Stimulated activated naive CD8-positive, alpha-beta T cell treated with anti-CD3 and anti-CD28 coated beads, Interleukin-15, Interleukin-2, amounts not matched to agents 100 ng/mL and 50 ng/mL, for 24 hours (primary cell): ENCODE results near the gene AMELX.

Experiments
- H3K27ac Mint-ChIP-seq: one replicate; pipeline ENCODE4 v1.8.0; 2021; ENCODE audit warnings: mild to moderate bottlenecking, mixed read lengths
- H3K27me3 Mint-ChIP-seq: one replicate; pipeline ENCODE4 v1.8.0; 2021; ENCODE audit warnings: mixed read lengths
- H3K36me3 Mint-ChIP-seq: one replicate; pipeline ENCODE4 v1.8.0; 2021; ENCODE audit warnings: low read depth, mixed read lengths
- H3K4me1 Mint-ChIP-seq: one replicate; pipeline ENCODE4 v1.8.0; 2021; ENCODE audit warnings: low read depth, mixed read lengths
- H3K4me3 Mint-ChIP-seq: one replicate; pipeline ENCODE4 v1.8.0; 2021; ENCODE audit warnings: mild to moderate bottlenecking, mixed read lengths
- H3K9me3 Mint-ChIP-seq: one replicate; pipeline ENCODE4 v1.8.0; 2021; ENCODE audit warnings: mixed read lengths

AMELX gene

GRCh38 chrX:11336201-11336600 is 43.0 kb downstream of the AMELX start:
- Mint-ChIP-seq H3K27ac (no peak overlapping the region), H3K36me3 (no peaks in the 10 kb centered on the region), H3K9me3 (no peaks in the 10 kb centered on the region), H3K4me1 (no peaks in the 10 kb centered on the region), H3K27me3 (peaks cover 5% of the 10 kb centered on the region), H3K4me3 (no peak overlapping the region)

DNA sequence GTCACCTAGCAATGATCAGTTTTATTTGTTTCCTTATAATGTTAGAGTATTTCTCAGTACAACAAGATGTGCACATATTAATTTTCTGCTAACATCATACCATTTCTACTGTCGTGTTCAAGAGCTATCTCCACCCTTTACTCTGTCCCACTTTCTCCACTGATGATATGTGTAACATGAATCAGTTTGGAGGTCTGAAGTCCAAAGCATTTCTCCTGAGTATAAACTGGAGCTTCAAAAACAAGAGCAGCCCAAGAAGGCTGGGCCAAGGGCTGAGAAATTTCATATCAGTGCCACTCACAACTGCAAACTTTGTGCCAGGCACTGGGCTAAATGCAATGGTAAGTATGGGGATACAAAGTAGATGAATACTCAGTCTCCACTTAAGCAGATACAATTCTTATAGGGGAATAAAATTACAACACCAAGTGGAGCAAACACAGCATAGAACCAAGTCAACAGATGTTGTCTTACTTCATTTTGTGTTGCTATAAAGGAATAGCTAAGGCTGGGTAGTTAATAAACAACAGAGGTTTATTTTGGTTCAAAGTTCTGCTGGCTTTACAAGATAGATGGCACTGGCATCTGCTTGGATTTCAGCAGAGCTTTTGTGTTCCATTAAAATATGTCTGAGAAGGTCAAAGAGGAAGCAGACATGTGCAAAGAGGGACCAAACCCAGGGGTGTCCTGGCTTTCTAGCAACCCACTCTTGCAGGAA is 44.2 kb downstream of the AMELX start:
- Mint-ChIP-seq H3K36me3 (no peaks in the 10 kb centered on the region), H3K27me3 (peaks cover 5% of the 10 kb centered on the region), H3K4me3 (no peak overlapping the region)

DNA sequence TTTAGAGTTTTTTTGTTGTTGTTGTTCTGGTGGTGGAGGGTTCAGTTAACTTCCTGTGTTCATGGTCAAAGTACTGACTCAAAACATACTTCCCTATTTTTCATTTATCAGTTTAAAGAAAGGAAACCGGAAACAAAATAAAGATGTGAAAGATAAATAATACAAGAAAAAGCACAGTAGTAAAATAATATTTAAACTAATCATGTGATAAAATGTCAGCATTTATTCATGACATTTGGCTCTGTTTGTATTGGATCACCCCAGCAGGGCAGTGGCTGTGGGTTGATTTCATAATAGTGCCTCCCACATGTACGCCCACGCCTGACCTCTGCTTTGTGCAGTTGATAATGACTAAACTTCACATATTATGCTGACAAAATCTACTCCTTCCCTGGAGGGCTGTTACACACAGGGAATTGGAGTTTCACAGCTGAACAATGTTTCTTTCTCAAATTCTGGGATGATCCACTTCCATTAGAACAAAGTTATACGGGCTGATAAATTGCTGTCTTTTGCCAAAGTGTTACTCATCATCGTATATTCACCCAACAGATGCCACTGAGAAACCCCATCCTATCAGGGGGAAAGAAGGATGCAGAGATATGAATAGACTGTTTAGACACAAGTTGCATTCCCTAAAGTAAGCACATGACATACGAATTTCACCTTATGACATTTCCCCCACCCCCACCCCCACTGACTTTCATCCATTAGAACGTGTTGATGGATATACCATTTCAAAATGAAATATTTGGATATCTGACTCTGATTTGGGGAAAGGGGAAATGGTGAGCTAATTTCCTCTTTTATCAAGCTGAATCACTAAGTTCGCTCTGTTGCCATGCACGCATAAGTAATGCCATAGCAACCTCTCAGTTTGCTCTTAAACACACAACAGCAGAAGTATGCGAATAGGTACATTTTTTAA is 48.3 kb downstream of the AMELX start:
- no peaks in the 10 kb centered on the region for H3K36me3 Mint-ChIP-seq
- H3K4me1 Mint-ChIP-seq, result no peaks in the 10 kb centered on the region
- H3K27me3 Mint-ChIP-seq, result peaks cover 5% of the 10 kb centered on the region
- H3K4me3 Mint-ChIP-seq, result no peak overlapping the region
- H3K9me3 Mint-ChIP-seq, result no peaks in the 10 kb centered on the region
- no peak overlapping the region for H3K27ac Mint-ChIP-seq

More for the DNA sequence above, 44.2 kb downstream of the AMELX start:
- H3K4me1 Mint-ChIP-seq, result no peaks in the 10 kb centered on the region
- H3K9me3 Mint-ChIP-seq, result no peaks in the 10 kb centered on the region
- H3K27ac Mint-ChIP-seq, result no peak overlapping the region

DNA sequence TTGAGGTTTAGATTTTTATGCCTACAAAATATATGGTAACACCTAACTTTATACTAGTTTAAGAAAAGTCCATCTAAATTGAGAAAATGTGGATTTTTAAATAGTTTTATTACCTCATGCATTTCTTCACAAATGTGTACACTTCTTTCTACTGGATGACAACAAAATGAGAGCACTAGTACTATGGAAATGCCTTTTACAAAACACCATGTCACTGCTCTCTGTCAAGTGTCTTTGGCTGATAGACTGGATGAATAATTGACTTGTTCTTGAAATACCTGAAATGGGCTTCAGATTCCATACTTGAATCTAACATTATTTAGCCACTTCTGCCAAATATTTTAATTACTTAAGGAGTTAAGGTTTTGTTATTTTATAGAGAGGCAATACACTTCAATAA is 49.5 kb downstream of the AMELX start:
- peaks cover 5% of the 10 kb centered on the region for H3K27me3 Mint-ChIP-seq
- H3K27ac Mint-ChIP-seq, result no peak overlapping the region
- H3K4me1 Mint-ChIP-seq, result no peaks in the 10 kb centered on the region
- no peaks in the 10 kb centered on the region for H3K9me3 Mint-ChIP-seq
- H3K36me3 Mint-ChIP-seq, result no peaks in the 10 kb centered on the region
- no peak overlapping the region for H3K4me3 Mint-ChIP-seq

GRCh38 chrX:11346121-11346682 is 53.0 kb downstream of the AMELX start:
- Mint-ChIP-seq H3K9me3 (no peaks in the 10 kb centered on the region), H3K36me3 (no peaks in the 10 kb centered on the region)

GRCh38 chrX:11347300-11347699 is 54.1 kb downstream of the AMELX start:
- H3K4me1 Mint-ChIP-seq, result no peaks in the 10 kb centered on the region
- H3K4me3 Mint-ChIP-seq, result no peak overlapping the region
- H3K9me3 Mint-ChIP-seq, result no peaks in the 10 kb centered on the region
- no peak overlapping the region for H3K27ac Mint-ChIP-seq
- H3K27me3 Mint-ChIP-seq, result no peaks in the 10 kb centered on the region
- H3K36me3 Mint-ChIP-seq, result no peaks in the 10 kb centered on the region

More at GRCh38 chrX:11346121-11346682, 53.0 kb downstream of the AMELX start:
- H3K4me3 Mint-ChIP-seq, result no peak overlapping the region
- H3K27ac Mint-ChIP-seq, result no peak overlapping the region
- H3K27me3 Mint-ChIP-seq, result no peaks in the 10 kb centered on the region
- H3K4me1 Mint-ChIP-seq, result no peaks in the 10 kb centered on the region

DNA sequence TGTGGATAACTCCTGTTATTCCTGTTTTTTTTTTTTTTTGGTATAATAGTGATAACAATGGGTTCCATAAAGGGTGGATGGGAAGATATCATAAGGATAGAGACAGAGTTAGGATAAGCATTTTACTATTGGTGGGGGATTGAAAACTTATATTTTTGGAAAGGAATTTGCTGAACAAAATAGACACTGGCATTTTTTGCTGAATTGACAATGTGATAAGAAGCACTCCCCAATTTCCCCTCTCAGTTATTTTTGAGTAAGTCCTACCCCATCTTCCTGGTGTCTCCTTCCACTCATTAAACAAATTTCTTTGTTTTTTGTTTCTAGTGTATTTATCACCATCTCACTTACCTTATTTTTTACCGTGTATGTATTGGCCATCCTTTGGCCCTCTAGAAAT is 55.8 kb downstream of the AMELX start:
- no peaks in the 10 kb centered on the region for H3K4me1 Mint-ChIP-seq
- no peak overlapping the region for H3K27ac Mint-ChIP-seq
- no peaks in the 10 kb centered on the region for H3K36me3 Mint-ChIP-seq
- H3K27me3 Mint-ChIP-seq, result no peaks in the 10 kb centered on the region
- H3K4me3 Mint-ChIP-seq, result no peak overlapping the region
- no peaks in the 10 kb centered on the region for H3K9me3 Mint-ChIP-seq

GRCh38 chrX:11349661-11350337 is 56.6 kb downstream of the AMELX start:
- Mint-ChIP-seq H3K4me3 (no peak overlapping the region), H3K36me3 (no peaks in the 10 kb centered on the region), H3K27ac (no peak overlapping the region), H3K9me3 (no peaks in the 10 kb centered on the region), H3K4me1 (no peaks in the 10 kb centered on the region), H3K27me3 (no peaks in the 10 kb centered on the region)
